Keratinocyte (primary cell): ENCODE data around the gene AHRR. TPM values are rescaled to one million over a fixed set of nuclear protein-coding genes. Genes with fewer than 3 reads are reported as not detected.

Experiments used
- DNase-seq: peaks from one replicate; pipeline ENCODE4 v3.0.0-alpha.2; 2011; ENCODE audit warnings: low read depth, missing footprints, low spot score
- FAIRE-seq: peaks from 2 replicates; lab custom pipeline; 2011; peaks lifted over from hg19 to GRCh38; lab: Jason Lieb, UNC
- H2AFZ ChIP-seq: 2 replicates; pipeline ENCODE4 v1.6.0; 2012; ENCODE audit warnings: low read length, control low read depth, inconsistent platforms; ENCODE audit not compliant: control insufficient read depth
- H3K27ac ChIP-seq: 2 replicates; pipeline ENCODE4 v1.5.1; 2011; ENCODE audit warnings: low read length; ENCODE audit not compliant: control insufficient read depth, insufficient read depth
- H3K27me3 ChIP-seq: 3 replicates; pipeline ENCODE4 v1.6.0; 2011; ENCODE audit warnings: low read length; ENCODE audit not compliant: control insufficient read depth, insufficient read depth; ENCODE audit errors: extremely low read depth
- H3K36me3 ChIP-seq, 2 experiments: 2 replicates in 1 of 2; 3 replicates in 1 of 2; pipeline ENCODE4 v1.5.1; 2011; ENCODE audit warnings: low read length in 2 of 2, mild to moderate bottlenecking in 1 of 2; ENCODE audit not compliant: control insufficient read depth in 2 of 2, insufficient read depth in 2 of 2; ENCODE audit errors: extremely low read depth in 1 of 2
- H3K4me1 ChIP-seq: 3 replicates; pipeline ENCODE4 v1.5.1; 2011; ENCODE audit warnings: low read length; ENCODE audit not compliant: control insufficient read depth, insufficient read depth; ENCODE audit errors: extremely low read depth
- H3K4me2 ChIP-seq: 3 replicates; pipeline ENCODE4 v1.6.0; 2011; ENCODE audit warnings: low read depth, low read length; ENCODE audit not compliant: control insufficient read depth, insufficient read depth; ENCODE audit errors: extremely low read depth
- H3K4me3 ChIP-seq, 3 experiments: fragments of 200-600 bp in 1 of 3; sonication (generic) in 1 of 3; 2 replicates in 2 of 3; 3 replicates in 1 of 3; pipeline ENCODE4 v1.5.1; 2011 to 2016; ENCODE audit warnings: low read length in 3 of 3, mild to moderate bottlenecking in 3 of 3, control low read depth in 2 of 3, inconsistent platforms in 1 of 3, low read depth in 1 of 3, mixed read lengths in 1 of 3, mixed run types in 1 of 3, moderate library complexity in 1 of 3; ENCODE audit not compliant: control insufficient read depth in 2 of 3, insufficient read depth in 2 of 3; ENCODE audit errors: extremely low read depth in 1 of 3
- H3K79me2 ChIP-seq: 2 replicates; pipeline ENCODE4 v1.6.0; 2012; ENCODE audit warnings: low read length; ENCODE audit not compliant: control insufficient read depth, insufficient read depth
- H3K9ac ChIP-seq: 3 replicates; pipeline ENCODE4 v1.6.0; 2011; ENCODE audit warnings: low read length; ENCODE audit not compliant: control insufficient read depth, insufficient read depth; ENCODE audit errors: extremely low read depth
- H3K9me1 ChIP-seq: 3 replicates; pipeline ENCODE4 v1.6.0; 2011; ENCODE audit warnings: low read length; ENCODE audit not compliant: control insufficient read depth, insufficient read depth; ENCODE audit errors: extremely low read depth
- H3K9me3 ChIP-seq: 2 replicates; pipeline ENCODE4 v1.5.1; 2012; ENCODE audit warnings: low read depth, low read length; ENCODE audit not compliant: control insufficient read depth
- H4K20me1 ChIP-seq: 3 replicates; pipeline ENCODE4 v1.6.0; 2011; ENCODE audit warnings: low read length; ENCODE audit not compliant: control insufficient read depth, insufficient read depth; ENCODE audit errors: extremely low read depth
- EZH2 ChIP-seq: IDR thresholded peaks from one replicate; pipeline ENCODE4 v1.6.1; 2012; ENCODE audit warnings: inconsistent platforms, mild to moderate bottlenecking, low read length, moderate library complexity
- dilution Hi-C: fragments of 300-500 bp; cut with MboI; formaldehyde crosslinking; loops from one replicate; pipeline ENCODE4 v1.7.0; 2020; ENCODE audit warnings: low sequenced_read_pairs; ENCODE audit not compliant: extremely low pct_ligation_motif_present
- polyA plus RNA-seq, 5 experiments: library from polyadenylated mRNA; depleted of rRNA in 3 of 5; stranded (reverse) in 3 of 5; stranded (forward) in 1 of 5; unstranded in 1 of 5; fragments of >200 nt; gene quantifications; 1 replicate in 1 of 5; 2 replicates in 3 of 5; 3 replicates in 1 of 5; pipeline versions ENCODE4 v1.2.1 to v1.2.3, GENCODE V29; 2011 to 2012; ENCODE audit warnings: missing spikeins in 2 of 5, low read depth in 1 of 5, low replicate concordance in 1 of 5
- TF ChIP-seq, protein P1 (sequence below), 3 experiments: IDR thresholded peaks in 1 of 3; conservative IDR thresholded peaks in 1 of 3; optimal IDR thresholded peaks in 1 of 3; 2 replicates in 2 of 3; 3 replicates in 1 of 3; pipeline versions ENCODE3 to v1.5.1; 2011; ENCODE audit warnings: low read length in 3 of 3, mild to moderate bottlenecking in 3 of 3, moderate library complexity in 2 of 3, control low read depth in 1 of 3, inconsistent platforms in 1 of 3; ENCODE audit not compliant: insufficient read depth in 2 of 3; ENCODE audit errors: extremely low read depth in 1 of 3

AHRR gene
- polyA plus RNA-seq, 1 donor (not counting 4 experiments of a cell fraction or from before 2014, with no cell fraction given), result 0.24 TPM

- H3K27me3 ChIP-seq, result peaks cover 26% of the 10 kb centered on the region
- peak overlapping the region; percentile 76 for H3K4me2 ChIP-seq
- H3K9me1 ChIP-seq, result no peaks in the 10 kb centered on the region
- DNase-seq (no peak), FAIRE-seq (no peak)
- TF ChIP-seq, protein P1, sequence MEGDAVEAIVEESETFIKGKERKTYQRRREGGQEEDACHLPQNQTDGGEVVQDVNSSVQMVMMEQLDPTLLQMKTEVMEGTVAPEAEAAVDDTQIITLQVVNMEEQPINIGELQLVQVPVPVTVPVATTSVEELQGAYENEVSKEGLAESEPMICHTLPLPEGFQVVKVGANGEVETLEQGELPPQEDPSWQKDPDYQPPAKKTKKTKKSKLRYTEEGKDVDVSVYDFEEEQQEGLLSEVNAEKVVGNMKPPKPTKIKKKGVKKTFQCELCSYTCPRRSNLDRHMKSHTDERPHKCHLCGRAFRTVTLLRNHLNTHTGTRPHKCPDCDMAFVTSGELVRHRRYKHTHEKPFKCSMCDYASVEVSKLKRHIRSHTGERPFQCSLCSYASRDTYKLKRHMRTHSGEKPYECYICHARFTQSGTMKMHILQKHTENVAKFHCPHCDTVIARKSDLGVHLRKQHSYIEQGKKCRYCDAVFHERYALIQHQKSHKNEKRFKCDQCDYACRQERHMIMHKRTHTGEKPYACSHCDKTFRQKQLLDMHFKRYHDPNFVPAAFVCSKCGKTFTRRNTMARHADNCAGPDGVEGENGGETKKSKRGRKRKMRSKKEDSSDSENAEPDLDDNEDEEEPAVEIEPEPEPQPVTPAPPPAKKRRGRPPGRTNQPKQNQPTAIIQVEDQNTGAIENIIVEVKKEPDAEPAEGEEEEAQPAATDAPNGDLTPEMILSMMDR (optimal IDR thresholded peaks at IDR 0.05 in 1 of 3, IDR thresholded peaks at IDR 0.05 in 1 of 3, conservative IDR thresholded peaks at IDR 0.05 in 1 of 3; ENCODE audit: extremely low read depth in 1 of 3, insufficient read depth in 2 of 3, low read length in 3 of 3), result no peak
- TF ChIP-seq EZH2, result no peak
- no peak overlapping the region for H2AFZ ChIP-seq
- H3K79me2 ChIP-seq, result peaks cover 16% of the 10 kb centered on the region
- H4K20me1 ChIP-seq, result no peaks in the 10 kb centered on the region
- peaks cover 20% of the 10 kb centered on the region for H3K4me1 ChIP-seq
- peak overlapping the region; percentile 37 to 53 (median 42) for H3K4me3 ChIP-seq
- peak overlapping the region; percentile 41 for H3K9ac ChIP-seq
- peaks cover 0 to 2% of the 10 kb centered on the region in 2 experiments for H3K36me3 ChIP-seq
- no peak overlapping the region for H3K27ac ChIP-seq
- dilution Hi-C loops, result no loop called here
- no peaks in the 10 kb centered on the region for H3K9me3 ChIP-seq
These were observed 153.5 kb downstream of the AHRR start for GRCh38 chr5:474840-475661.

DNA sequence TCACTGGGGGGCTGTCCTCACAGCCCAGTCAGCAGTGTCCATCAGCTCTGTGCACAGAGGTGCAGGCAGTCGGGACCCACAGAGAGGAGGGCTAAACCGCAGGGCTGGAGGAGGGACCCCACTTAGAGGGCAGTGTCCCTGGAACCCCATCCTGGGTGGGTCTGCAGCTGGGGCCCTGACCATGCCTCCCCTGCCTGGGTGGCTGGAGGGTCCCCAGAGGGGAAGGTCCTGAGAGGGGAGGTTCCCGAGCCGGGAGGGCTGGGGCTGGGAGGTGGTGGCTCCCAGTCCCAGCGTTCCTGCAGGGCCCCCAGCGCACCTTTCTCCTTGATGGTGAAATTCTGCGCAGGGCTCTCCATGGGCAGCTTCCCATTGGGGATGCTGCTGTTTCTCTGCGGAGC is 154.2 kb downstream of the AHRR start:
- Histone ChIP-seq H3K9me1 (no peaks in the 10 kb centered on the region), H3K4me2 (peak overlapping the region; percentile 10), H3K9ac (no peak overlapping the region), H3K27me3 (peaks cover 28% of the 10 kb centered on the region), H3K27ac (no peak overlapping the region), H3K79me2 (peaks cover 16% of the 10 kb centered on the region), H3K36me3 (no peaks in the 10 kb centered on the region), H3K4me3 (no peak overlapping the region), H3K9me3 (no peaks in the 10 kb centered on the region), H4K20me1 (no peaks in the 10 kb centered on the region), H2AFZ (no peak overlapping the region), H3K4me1 (peaks cover 20% of the 10 kb centered on the region)
- FAIRE-seq (no peak), DNase-seq (no peak)
- TF ChIP-seq, protein P1 (optimal IDR thresholded peaks at IDR 0.05 in 1 of 3, IDR thresholded peaks at IDR 0.05 in 1 of 3, conservative IDR thresholded peaks at IDR 0.05 in 1 of 3; ENCODE audit: extremely low read depth in 1 of 3, insufficient read depth in 2 of 3, low read length in 3 of 3), result no peak
- no peak for TF ChIP-seq EZH2
- dilution Hi-C loops, result no loop called here
